ENCODE results near the gene GGT1.

The GGT1 gene

DNA sequence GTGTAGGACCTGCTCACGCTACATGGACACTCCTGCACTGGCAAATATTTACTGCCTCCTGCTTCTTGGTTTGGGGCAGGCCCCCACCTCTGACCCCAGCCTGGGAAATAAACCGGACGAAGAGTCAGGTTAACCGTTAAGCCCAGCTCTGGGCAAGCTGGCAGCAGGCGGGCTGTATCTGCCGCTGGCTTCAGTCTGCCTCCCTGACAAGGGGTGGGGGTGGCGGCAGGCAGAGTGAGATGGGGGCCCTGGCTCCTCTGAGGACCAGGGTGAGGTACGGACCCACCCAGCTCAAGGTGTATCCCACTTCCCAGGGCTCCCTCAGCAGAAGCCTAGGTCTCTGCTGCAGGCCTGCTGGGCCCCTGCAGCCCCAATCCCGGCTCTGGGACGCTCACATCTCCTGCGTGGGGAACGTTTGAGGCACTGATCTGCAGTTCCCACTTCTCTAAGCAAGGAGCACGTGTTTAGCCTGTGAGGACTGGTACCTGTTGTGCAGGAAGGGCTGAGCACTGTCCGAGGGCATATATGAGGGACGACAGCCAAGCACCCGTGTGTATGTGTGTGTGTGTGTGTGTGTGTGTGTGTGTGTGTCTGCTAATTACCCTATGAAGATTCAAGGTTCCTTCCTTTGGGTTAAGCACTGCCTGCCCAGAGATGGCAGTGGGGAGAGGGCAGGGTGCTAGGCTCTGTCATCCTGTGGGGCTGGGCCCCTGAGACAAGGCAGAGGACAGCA, 9.0 kb upstream of the GGT1 start (continued):
- TF ChIP-seq, protein P1, sequence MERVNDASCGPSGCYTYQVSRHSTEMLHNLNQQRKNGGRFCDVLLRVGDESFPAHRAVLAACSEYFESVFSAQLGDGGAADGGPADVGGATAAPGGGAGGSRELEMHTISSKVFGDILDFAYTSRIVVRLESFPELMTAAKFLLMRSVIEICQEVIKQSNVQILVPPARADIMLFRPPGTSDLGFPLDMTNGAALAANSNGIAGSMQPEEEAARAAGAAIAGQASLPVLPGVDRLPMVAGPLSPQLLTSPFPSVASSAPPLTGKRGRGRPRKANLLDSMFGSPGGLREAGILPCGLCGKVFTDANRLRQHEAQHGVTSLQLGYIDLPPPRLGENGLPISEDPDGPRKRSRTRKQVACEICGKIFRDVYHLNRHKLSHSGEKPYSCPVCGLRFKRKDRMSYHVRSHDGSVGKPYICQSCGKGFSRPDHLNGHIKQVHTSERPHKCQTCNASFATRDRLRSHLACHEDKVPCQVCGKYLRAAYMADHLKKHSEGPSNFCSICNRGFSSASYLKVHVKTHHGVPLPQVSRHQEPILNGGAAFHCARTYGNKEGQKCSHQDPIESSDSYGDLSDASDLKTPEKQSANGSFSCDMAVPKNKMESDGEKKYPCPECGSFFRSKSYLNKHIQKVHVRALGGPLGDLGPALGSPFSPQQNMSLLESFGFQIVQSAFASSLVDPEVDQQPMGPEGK (tag by site-specific recombination; IDR thresholded peaks at IDR 0.05): 0 out of 2 replicates have a peak, but pooled peaks have one; percentile 10
- TF ChIP-seq OVOL3 (tag by site-specific recombination; IDR thresholded peaks at IDR 0.05): no peak
- peak; percentile 56; the same call in 1 of the 2 replicates for TF ChIP-seq SCRT1 (tag by site-specific recombination; IDR thresholded peaks at IDR 0.05; ENCODE audit: borderline replicate concordance)
- no peak for TF ChIP-seq WT1 (tag by site-specific recombination; IDR thresholded peaks at IDR 0.05)
- TF ChIP-seq, protein P2, sequence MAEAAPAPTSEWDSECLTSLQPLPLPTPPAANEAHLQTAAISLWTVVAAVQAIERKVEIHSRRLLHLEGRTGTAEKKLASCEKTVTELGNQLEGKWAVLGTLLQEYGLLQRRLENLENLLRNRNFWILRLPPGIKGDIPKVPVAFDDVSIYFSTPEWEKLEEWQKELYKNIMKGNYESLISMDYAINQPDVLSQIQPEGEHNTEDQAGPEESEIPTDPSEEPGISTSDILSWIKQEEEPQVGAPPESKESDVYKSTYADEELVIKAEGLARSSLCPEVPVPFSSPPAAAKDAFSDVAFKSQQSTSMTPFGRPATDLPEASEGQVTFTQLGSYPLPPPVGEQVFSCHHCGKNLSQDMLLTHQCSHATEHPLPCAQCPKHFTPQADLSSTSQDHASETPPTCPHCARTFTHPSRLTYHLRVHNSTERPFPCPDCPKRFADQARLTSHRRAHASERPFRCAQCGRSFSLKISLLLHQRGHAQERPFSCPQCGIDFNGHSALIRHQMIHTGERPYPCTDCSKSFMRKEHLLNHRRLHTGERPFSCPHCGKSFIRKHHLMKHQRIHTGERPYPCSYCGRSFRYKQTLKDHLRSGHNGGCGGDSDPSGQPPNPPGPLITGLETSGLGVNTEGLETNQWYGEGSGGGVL (tag by site-specific recombination; IDR thresholded peaks at IDR 0.05): no peak
- no peak for TF ChIP-seq MEIS1 (CRISPR knock-in tag; IDR thresholded peaks at IDR 0.05; ENCODE audit: borderline replicate concordance)
- peak; percentile 37; the same call in 1 of the 2 replicates for TF ChIP-seq SCRT2 (tag by site-specific recombination; IDR thresholded peaks at IDR 0.05)
- TF ChIP-seq, protein P3, sequence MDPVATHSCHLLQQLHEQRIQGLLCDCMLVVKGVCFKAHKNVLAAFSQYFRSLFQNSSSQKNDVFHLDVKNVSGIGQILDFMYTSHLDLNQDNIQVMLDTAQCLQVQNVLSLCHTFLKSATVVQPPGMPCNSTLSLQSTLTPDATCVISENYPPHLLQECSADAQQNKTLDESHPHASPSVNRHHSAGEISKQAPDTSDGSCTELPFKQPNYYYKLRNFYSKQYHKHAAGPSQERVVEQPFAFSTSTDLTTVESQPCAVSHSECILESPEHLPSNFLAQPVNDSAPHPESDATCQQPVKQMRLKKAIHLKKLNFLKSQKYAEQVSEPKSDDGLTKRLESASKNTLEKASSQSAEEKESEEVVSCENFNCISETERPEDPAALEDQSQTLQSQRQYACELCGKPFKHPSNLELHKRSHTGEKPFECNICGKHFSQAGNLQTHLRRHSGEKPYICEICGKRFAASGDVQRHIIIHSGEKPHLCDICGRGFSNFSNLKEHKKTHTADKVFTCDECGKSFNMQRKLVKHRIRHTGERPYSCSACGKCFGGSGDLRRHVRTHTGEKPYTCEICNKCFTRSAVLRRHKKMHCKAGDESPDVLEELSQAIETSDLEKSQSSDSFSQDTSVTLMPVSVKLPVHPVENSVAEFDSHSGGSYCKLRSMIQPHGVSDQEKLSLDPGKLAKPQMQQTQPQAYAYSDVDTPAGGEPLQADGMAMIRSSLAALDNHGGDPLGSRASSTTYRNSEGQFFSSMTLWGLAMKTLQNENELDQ (tag by site-specific recombination; IDR thresholded peaks at IDR 0.05; ENCODE audit: low read depth): no peak
- TF ChIP-seq, protein P4, sequence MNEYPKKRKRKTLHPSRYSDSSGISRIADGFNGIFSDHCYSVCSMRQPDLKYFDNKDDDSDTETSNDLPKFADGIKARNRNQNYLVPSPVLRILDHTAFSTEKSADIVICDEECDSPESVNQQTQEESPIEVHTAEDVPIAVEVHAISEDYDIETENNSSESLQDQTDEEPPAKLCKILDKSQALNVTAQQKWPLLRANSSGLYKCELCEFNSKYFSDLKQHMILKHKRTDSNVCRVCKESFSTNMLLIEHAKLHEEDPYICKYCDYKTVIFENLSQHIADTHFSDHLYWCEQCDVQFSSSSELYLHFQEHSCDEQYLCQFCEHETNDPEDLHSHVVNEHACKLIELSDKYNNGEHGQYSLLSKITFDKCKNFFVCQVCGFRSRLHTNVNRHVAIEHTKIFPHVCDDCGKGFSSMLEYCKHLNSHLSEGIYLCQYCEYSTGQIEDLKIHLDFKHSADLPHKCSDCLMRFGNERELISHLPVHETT (tag by site-specific recombination; IDR thresholded peaks at IDR 0.05): no peak
- no peak for TF ChIP-seq EGR2 (tag by site-specific recombination; IDR thresholded peaks at IDR 0.05; ENCODE audit: low read depth)
- TF ChIP-seq ZEB2 (tag by site-specific recombination; IDR thresholded peaks at IDR 0.05): no peak

DNA sequence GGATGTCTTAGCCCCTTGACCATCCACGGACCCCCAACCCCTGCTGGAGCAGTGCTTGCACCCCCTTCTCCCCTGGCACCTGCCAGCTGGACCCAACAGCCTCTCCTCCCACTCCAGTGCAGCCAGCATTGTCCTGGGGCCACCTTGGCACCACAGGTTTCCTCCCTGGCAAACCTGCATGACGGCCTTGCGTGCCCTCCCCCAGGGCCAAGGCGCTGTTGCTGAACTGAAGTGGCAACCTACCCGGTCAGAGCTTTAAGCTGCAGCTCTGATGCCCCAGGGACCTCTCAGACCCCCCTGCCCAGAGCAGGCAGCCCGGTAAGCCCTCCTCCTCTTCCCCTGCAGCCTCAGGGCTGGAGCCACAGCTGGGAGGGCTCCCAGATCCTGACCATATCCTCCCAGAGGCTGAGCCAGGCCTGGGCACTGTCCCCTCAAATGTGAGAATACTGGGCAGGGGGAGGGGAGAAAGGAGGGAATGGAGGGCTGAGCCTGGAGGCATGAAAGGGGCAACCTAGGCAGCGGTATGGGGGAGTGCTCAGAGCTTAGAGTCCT, 8.3 kb upstream of the GGT1 start:
- no peaks in the 10 kb centered on the region for H3K4me1 ChIP-seq (ENCODE audit: control insufficient read depth, insufficient read depth, low read length)
- no peak overlapping the region for H3K27ac ChIP-seq (ENCODE audit: extremely low read depth, low read depth, low read length)
- POLR2A ChIA-PET: no interaction called here
- peaks cover 0 to under 1% of the 10 kb centered on the region in 2 experiments; a peak in 1 of 3 replicates for H3K36me3 ChIP-seq (ENCODE audit: control insufficient read depth in 2 of 2, insufficient read depth in 1 of 2, low read length in 2 of 2)
- no peaks in the 10 kb centered on the region for H3K9me3 ChIP-seq (ENCODE audit: control insufficient read depth, insufficient read depth, low read depth, low read length)
- CTCF ChIA-PET: interaction anchor here (0.6 kb wide), 1 partner anchor 514 kb away, joined by 3 read pairs; no protein-coding TSS in a partner anchor
- no peak overlapping the region for H3K4me3 ChIP-seq (ENCODE audit: low read depth, low read length)
- TF ChIP-seq OSR2 (tag by site-specific recombination; IDR thresholded peaks at IDR 0.05) (no peak), GLIS2 (tag by site-specific recombination; IDR thresholded peaks at IDR 0.05) (no peak), ZNF792 (tag by site-specific recombination; IDR thresholded peaks at IDR 0.05) (no peak), ZNF302 (tag by site-specific recombination; IDR thresholded peaks at IDR 0.05; ENCODE audit: low read depth) (no peak), ZNF354C (tag by site-specific recombination; IDR thresholded peaks at IDR 0.05; ENCODE audit: borderline replicate concordance, low read depth) (no peak), ZNF561 (tag by site-specific recombination; IDR thresholded peaks at IDR 0.05; ENCODE audit: borderline replicate concordance) (no peak), ZNF426 (tag by site-specific recombination; IDR thresholded peaks at IDR 0.05) (no peak), ZNF138 (tag by site-specific recombination; IDR thresholded peaks at IDR 0.05; ENCODE audit: borderline replicate concordance) (no peak)
- TF ChIP-seq, protein P5, sequence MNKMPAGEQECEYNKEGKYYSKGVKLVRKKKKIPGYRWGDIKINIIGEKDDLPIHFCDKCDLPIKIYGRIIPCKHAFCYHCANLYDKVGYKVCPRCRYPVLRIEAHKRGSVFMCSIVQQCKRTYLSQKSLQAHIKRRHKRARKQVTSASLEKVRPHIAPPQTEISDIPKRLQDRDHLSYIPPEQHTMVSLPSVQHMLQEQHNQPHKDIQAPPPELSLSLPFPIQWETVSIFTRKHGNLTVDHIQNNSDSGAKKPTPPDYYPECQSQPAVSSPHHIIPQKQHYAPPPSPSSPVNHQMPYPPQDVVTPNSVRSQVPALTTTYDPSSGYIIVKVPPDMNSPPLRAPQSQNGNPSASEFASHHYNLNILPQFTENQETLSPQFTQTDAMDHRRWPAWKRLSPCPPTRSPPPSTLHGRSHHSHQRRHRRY (tag by site-specific recombination; IDR thresholded peaks at IDR 0.05): no peak
- TF ChIP-seq, protein P6, sequence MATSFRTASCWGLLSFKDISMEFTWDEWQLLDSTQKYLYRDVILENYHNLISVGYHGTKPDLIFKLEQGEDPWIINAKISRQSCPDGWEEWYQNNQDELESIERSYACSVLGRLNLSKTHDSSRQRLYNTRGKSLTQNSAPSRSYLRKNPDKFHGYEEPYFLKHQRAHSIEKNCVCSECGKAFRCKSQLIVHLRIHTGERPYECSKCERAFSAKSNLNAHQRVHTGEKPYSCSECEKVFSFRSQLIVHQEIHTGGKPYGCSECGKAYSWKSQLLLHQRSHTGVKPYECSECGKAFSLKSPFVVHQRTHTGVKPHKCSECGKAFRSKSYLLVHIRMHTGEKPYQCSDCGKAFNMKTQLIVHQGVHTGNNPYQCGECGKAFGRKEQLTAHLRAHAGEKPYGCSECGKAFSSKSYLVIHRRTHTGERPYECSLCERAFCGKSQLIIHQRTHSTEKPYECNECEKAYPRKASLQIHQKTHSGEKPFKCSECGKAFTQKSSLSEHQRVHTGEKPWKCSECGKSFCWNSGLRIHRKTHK (tag by site-specific recombination; IDR thresholded peaks at IDR 0.05): no peak
- TF ChIP-seq, protein P7, sequence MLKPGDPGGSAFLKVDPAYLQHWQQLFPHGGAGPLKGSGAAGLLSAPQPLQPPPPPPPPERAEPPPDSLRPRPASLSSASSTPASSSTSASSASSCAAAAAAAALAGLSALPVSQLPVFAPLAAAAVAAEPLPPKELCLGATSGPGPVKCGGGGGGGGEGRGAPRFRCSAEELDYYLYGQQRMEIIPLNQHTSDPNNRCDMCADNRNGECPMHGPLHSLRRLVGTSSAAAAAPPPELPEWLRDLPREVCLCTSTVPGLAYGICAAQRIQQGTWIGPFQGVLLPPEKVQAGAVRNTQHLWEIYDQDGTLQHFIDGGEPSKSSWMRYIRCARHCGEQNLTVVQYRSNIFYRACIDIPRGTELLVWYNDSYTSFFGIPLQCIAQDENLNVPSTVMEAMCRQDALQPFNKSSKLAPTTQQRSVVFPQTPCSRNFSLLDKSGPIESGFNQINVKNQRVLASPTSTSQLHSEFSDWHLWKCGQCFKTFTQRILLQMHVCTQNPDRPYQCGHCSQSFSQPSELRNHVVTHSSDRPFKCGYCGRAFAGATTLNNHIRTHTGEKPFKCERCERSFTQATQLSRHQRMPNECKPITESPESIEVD (tag by site-specific recombination; IDR thresholded peaks at IDR 0.05): no peak
